Karpas-422 (cell line): ENCODE measurements around the gene FMO4. TPM values are rescaled to one million over a fixed set of nuclear protein-coding genes. Genes with fewer than 3 reads are reported as not detected.
"Not testable (repeated sequence)": the region's sequence is repeated elsewhere in the genome, so short reads cannot be mapped to it uniquely, and the experiment has no call there.

Experiments used
- DNase-seq: peaks from one replicate; pipeline ENCODE4 v3.0.0-alpha.2; 2015
- H2AFZ ChIP-seq: fragments of 200-600 bp; sonication (generic); 2 replicates; pipeline ENCODE4 v1.6.1; 2014; ENCODE audit warnings: antibody characterized with exemption, low read length, mixed read lengths
- H3K27ac ChIP-seq: fragments of 200-600 bp; sonication (generic); 2 replicates; pipeline ENCODE4 v1.5.1; 2014; ENCODE audit warnings: mild to moderate bottlenecking, low read length, moderate library complexity
- H3K27me3 ChIP-seq: fragments of 200-600 bp; sonication (generic); 2 replicates; pipeline ENCODE4 v1.6.1; 2014; ENCODE audit warnings: low read length, mixed read lengths
- H3K36me3 ChIP-seq: fragments of 200-600 bp; sonication (generic); 2 replicates; pipeline ENCODE4 v1.6.1; 2014; ENCODE audit warnings: low read length, mixed read lengths; ENCODE audit not compliant: insufficient read depth
- H3K4me1 ChIP-seq: fragments of 200-600 bp; sonication (generic); 2 replicates; pipeline ENCODE4 v1.6.1; 2014; ENCODE audit warnings: mild to moderate bottlenecking, low read length, mixed read lengths
- H3K4me2 ChIP-seq: fragments of 200-600 bp; sonication (generic); 2 replicates; pipeline ENCODE4 v1.6.1; 2014; ENCODE audit warnings: low read length, low read depth, mild to moderate bottlenecking; ENCODE audit not compliant: poor library complexity, severe bottlenecking
- H3K4me3 ChIP-seq: fragments of 200-600 bp; sonication (generic); 2 replicates; pipeline ENCODE4 v1.5.1; 2014; ENCODE audit warnings: mild to moderate bottlenecking, antibody characterized with exemption, low read length, mixed read lengths
- H3K79me2 ChIP-seq: fragments of 200-600 bp; sonication (generic); 2 replicates; pipeline ENCODE4 v1.6.1; 2014; ENCODE audit warnings: mild to moderate bottlenecking, low read length, mixed read lengths
- H3K9ac ChIP-seq: fragments of 200-600 bp; sonication (generic); 2 replicates; pipeline ENCODE4 v1.6.0; 2014; ENCODE audit warnings: low read length
- H3K9me2 ChIP-seq: fragments of 200-600 bp; sonication (generic), shearing (Covaris generic); replicated peaks from 2 replicates; pipeline ENCODE4 v1.6.0; 2014; ENCODE audit warnings: mild to moderate bottlenecking, low read length, moderate library complexity; ENCODE audit not compliant: insufficient read depth
- H3K9me3 ChIP-seq: fragments of 300-700, 200-600 bp; sonication (generic); 2 replicates; pipeline ENCODE4 v1.6.1; 2014; ENCODE audit warnings: low read length, mixed read lengths
- H4K20me1 ChIP-seq: fragments of 200-600 bp; sonication (generic); 2 replicates; pipeline ENCODE4 v1.6.1; 2014; ENCODE audit warnings: mild to moderate bottlenecking, antibody characterized with exemption, low read length, low read depth; ENCODE audit not compliant: insufficient read depth
- total RNA-seq: library from RNA; depleted of rRNA; stranded (reverse); fragments of >200 nt; shearing (Covaris generic); gene quantifications from 2 replicates; pipeline ENCODE4 v1.2.3, GENCODE V29; 2014; ENCODE audit warnings: low replicate concordance

Gene FMO4
- total RNA-seq, 1 experiment from 2014 or later = 4.6 TPM

GRCh38 chr1:171339345-171339744 lies 25.4 kb downstream of the FMO4 start:
- DNase-seq, H3K4me2 ChIP-seq, H4K20me1 ChIP-seq, H3K9me2 ChIP-seq, H3K27ac ChIP-seq, H3K9ac ChIP-seq, H3K4me3 ChIP-seq, H3K27me3 ChIP-seq, H3K36me3 ChIP-seq, H3K9me3 ChIP-seq, H3K4me1 ChIP-seq, H2AFZ ChIP-seq, H3K79me2 ChIP-seq: not testable (repeated sequence)

GRCh38 chr1:171343727-171344472 lies 29.9 kb downstream of the FMO4 start:
- Histone ChIP-seq H3K27ac (no peak overlapping the region), H3K79me2 (no peaks in the 10 kb centered on the region), H3K27me3 (no peaks in the 10 kb centered on the region), H3K9ac (no peak overlapping the region), H3K9me3 (no peaks in the 10 kb centered on the region), H3K9me2 (no peaks in the 10 kb centered on the region), H3K4me1 (no peaks in the 10 kb centered on the region), H4K20me1 (no peaks in the 10 kb centered on the region), H3K4me2 (no peak overlapping the region), H2AFZ (no peak overlapping the region), H3K4me3 (no peak overlapping the region), H3K36me3 (no peaks in the 10 kb centered on the region)
- no peak for DNase-seq

GRCh38 chr1:171344473-171344820 lies 30.5 kb downstream of the FMO4 start:
- no peak overlapping the region for H3K4me2 ChIP-seq
- DNase-seq = no peak

GRCh38 chr1:171345536-171345935 lies 31.6 kb downstream of the FMO4 start:
- Histone ChIP-seq H3K27me3 (no peaks in the 10 kb centered on the region), H4K20me1 (no peaks in the 10 kb centered on the region), H3K9me2 (no peaks in the 10 kb centered on the region), H2AFZ (no peak overlapping the region), H3K27ac (no peak overlapping the region), H3K4me1 (no peaks in the 10 kb centered on the region), H3K9me3 (no peaks in the 10 kb centered on the region), H3K4me3 (no peak overlapping the region), H3K9ac (no peak overlapping the region), H3K36me3 (no peaks in the 10 kb centered on the region), H3K79me2 (no peaks in the 10 kb centered on the region), H3K4me2 (no peak overlapping the region)
- no peak for DNase-seq

More at GRCh38 chr1:171344473-171344820, 30.5 kb downstream of the FMO4 start:
- Histone ChIP-seq H4K20me1 (no peaks in the 10 kb centered on the region), H3K79me2 (no peaks in the 10 kb centered on the region), H3K4me3 (no peak overlapping the region), H3K4me1 (no peaks in the 10 kb centered on the region), H3K27me3 (no peaks in the 10 kb centered on the region), H3K9me3 (no peaks in the 10 kb centered on the region), H3K36me3 (no peaks in the 10 kb centered on the region), H3K27ac (no peak overlapping the region), H2AFZ (no peak overlapping the region), H3K9me2 (no peaks in the 10 kb centered on the region), H3K9ac (no peak overlapping the region)

- no peaks in the 10 kb centered on the region for H3K9me3 ChIP-seq
- H3K4me1 ChIP-seq = no peaks in the 10 kb centered on the region
- no peaks in the 10 kb centered on the region for H3K36me3 ChIP-seq
- no peaks in the 10 kb centered on the region for H3K79me2 ChIP-seq
- H2AFZ ChIP-seq = no peak overlapping the region
- no peaks in the 10 kb centered on the region for H4K20me1 ChIP-seq
- no peak overlapping the region for H3K4me2 ChIP-seq
- H3K9ac ChIP-seq = no peak overlapping the region
- no peak for DNase-seq
- H3K27ac ChIP-seq = no peak overlapping the region
- H3K4me3 ChIP-seq = no peak overlapping the region
- H3K27me3 ChIP-seq = no peaks in the 10 kb centered on the region
- H3K9me2 ChIP-seq = no peaks in the 10 kb centered on the region
These were observed 32.9 kb downstream of the FMO4 start for GRCh38 chr1:171346881-171347280.

GRCh38 chr1:171350594-171350993 lies 36.6 kb downstream of the FMO4 start:
- Histone ChIP-seq H2AFZ (no peak overlapping the region), H3K79me2 (no peaks in the 10 kb centered on the region), H3K9ac (no peak overlapping the region), H3K27me3 (no peaks in the 10 kb centered on the region), H4K20me1 (no peaks in the 10 kb centered on the region), H3K4me1 (no peaks in the 10 kb centered on the region), H3K36me3 (no peaks in the 10 kb centered on the region), H3K4me3 (no peak overlapping the region), H3K4me2 (no peak overlapping the region), H3K27ac (no peak overlapping the region), H3K9me2 (no peaks in the 10 kb centered on the region), H3K9me3 (no peaks in the 10 kb centered on the region)
- DNase-seq = no peak

GRCh38 chr1:171351961-171352360 lies 38.0 kb downstream of the FMO4 start:
- H3K27me3 ChIP-seq = no peaks in the 10 kb centered on the region
- no peak overlapping the region for H3K9ac ChIP-seq
- H3K36me3 ChIP-seq = no peaks in the 10 kb centered on the region
- no peaks in the 10 kb centered on the region for H3K9me3 ChIP-seq
- no peaks in the 10 kb centered on the region for H4K20me1 ChIP-seq
- no peak for DNase-seq
- H3K4me2 ChIP-seq = no peak overlapping the region
- no peaks in the 10 kb centered on the region for H3K79me2 ChIP-seq
- no peak overlapping the region for H3K4me3 ChIP-seq
- H2AFZ ChIP-seq = no peak overlapping the region
- H3K9me2 ChIP-seq = no peaks in the 10 kb centered on the region
- no peaks in the 10 kb centered on the region for H3K4me1 ChIP-seq
- H3K27ac ChIP-seq = no peak overlapping the region

- no peaks in the 10 kb centered on the region for H3K4me1 ChIP-seq
- DNase-seq = no peak
- H4K20me1 ChIP-seq = no peaks in the 10 kb centered on the region
- no peaks in the 10 kb centered on the region for H3K9me3 ChIP-seq
- H3K27ac ChIP-seq = no peak overlapping the region
- H3K79me2 ChIP-seq = no peaks in the 10 kb centered on the region
- H3K9me2 ChIP-seq = no peaks in the 10 kb centered on the region
- H3K4me2 ChIP-seq = no peak overlapping the region
- no peak overlapping the region for H3K4me3 ChIP-seq
- H2AFZ ChIP-seq = no peak overlapping the region
- H3K9ac ChIP-seq = no peak overlapping the region
- H3K27me3 ChIP-seq = no peaks in the 10 kb centered on the region
- no peaks in the 10 kb centered on the region for H3K36me3 ChIP-seq
These were observed 38.6 kb downstream of the FMO4 start for GRCh38 chr1:171352554-171352953.
